HG03175 (cell line): ENCODE measurements around the gene FRZB.

Experiments used
- ATAC-seq: cut with Tn5 transposase; IDR thresholded peaks from one replicate; pipeline ENCODE4 v1.9.1; 2021; ENCODE audit warnings: mild to moderate bottlenecking, moderate library complexity; ENCODE audit not compliant: unreplicated experiment

FRZB gene

GRCh38 chr2:182807319-182807718 is 59.1 kb downstream of the FRZB start:
- no peak for ATAC-seq

GRCh38 chr2:182804128-182804527 is 62.3 kb downstream of the FRZB start:
- ATAC-seq: no peak

DNA sequence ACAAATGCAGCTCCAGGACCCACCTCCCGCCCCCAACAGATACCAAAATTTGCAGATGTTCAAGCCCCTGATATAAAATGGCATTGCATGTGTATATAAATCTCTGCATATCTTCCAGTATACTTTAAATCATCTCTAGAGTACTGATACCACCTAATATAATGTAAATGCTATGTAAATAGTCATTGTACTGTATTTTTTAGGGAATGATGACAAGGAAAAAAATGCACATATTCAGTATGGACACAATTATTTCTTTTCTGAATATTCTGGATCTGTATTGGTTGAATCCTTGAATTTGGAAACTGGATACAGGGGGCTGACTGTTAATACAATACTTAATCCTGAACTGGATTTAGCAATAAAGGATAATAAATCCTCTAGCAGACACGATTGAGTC is 67.7 kb downstream of the FRZB start:
- no peak for ATAC-seq

DNA sequence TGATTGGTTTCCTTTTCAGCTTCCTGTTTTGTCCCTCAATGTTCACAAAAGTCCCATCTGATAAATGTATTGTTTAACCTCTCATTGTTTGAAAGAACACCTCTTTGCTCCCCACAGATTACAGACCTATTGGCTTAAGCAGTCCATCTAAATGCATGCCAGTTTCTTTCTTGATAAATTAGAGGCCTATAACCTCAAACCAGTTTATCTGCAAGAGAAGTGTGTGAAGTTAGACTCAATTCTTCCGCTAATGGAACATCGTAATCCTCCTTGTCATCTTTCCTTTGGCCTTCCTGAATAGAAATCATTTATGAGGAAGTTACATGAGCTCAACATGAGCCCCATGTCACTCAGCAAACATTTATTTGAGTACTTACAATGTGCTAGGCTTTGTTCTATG is 74.0 kb downstream of the FRZB start:
- ATAC-seq: no peak

- no peak for ATAC-seq
These were observed 81.7 kb downstream of the FRZB start for GRCh38 chr2:182784777-182785176.

DNA sequence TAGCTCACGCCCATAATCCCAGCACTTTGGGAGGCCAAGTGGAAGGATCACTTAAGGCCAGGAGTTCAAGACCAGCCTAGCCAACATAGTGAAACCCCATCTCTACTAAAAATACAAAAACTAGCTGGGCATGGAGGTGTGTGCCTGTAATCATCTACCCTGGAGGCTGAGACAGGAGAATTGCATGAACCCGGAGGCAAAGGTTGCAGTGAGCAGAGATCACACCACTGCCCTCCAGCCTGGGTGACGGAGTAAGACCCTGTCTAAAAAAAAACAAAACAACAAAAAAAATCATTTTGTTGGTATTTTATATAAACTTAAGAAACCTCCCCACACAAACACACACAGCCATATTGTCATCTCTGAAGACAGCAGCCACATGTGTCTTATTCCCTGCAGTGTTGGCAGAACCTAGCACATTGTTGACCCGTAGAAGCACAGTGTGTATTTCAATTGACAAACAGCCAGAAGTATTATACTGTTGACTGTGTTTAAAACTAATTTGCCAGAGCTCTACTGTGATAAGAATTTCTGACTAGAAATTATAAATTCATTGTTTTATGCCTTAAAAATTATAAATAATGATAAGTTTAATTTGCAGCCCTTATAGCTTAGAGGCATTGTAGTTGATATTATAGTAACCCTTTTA is 82.3 kb downstream of the FRZB start:
- no peak for ATAC-seq
